ENCODE data around the gene LMAN2L. TPM values are rescaled to one million over a fixed set of nuclear protein-coding genes. Genes with fewer than 3 reads are reported as not detected.

The LMAN2L gene
- total and polyA plus RNA-seq, 12 donors: 12.3 to 36.8 (median 15.8) TPM

DNA sequence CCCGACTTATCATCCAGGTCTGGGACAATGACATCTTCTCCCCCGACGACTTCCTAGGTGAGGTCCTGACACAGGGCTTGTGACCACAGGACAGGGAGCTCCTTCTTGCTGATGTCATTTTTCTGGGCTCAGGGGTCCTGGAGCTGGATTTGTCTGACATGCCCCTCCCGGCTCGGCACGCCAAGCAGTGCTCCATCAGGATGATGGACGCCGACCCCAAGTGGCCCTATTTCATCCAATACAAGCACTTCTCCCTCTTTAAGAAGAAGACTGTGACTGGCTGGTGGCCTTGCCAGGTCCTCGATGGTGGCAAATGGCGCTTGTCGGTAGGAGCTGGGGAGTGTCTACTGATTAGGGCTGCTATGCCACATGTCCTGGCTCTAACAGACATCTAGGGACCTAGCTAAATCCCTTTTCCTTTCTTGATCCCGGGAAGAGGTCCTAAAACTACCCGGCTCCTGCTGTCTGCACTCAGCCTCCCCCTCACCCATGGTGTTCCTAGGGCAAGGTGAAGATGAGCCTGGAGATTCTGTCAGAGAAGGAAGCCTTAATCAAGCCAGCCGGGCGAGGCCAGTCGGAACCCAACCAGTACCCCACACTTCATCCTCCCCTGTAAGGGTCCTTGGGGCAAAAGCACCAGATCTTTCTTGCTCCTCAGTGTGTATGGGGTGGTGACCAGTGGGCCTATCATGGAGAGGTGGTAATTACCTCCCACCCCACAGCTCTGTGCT, 36.7 kb downstream of the LMAN2L start:
- Histone ChIP-seq H3K27me3 (no peaks in the 10 kb centered on the region), H3K4me1 (replicated peaks in 1 of 2) (no peaks in the 10 kb centered on the region), H3K36me3 (replicated peaks in 1 of 2) (peaks cover 0 to 32% of the 10 kb centered on the region in 2 donors), H3K4me3 (no peak overlapping the region), H3K27ac (no peak overlapping the region), H3K9me3 (replicated peaks in 1 of 3) (no peaks in the 10 kb centered on the region)
- no peak for DNase-seq
- 96 to 98% (median 97%) methylated on average over 11 to 16 of the region's 16 CpGs for WGBS, 4 donors
- intact Hi-C loops (cut with DNase I): no loop called here
- no peak for TF ChIP-seq POLR2A (IDR thresholded peaks at IDR 0.05)
- TF ChIP-seq, protein P1, sequence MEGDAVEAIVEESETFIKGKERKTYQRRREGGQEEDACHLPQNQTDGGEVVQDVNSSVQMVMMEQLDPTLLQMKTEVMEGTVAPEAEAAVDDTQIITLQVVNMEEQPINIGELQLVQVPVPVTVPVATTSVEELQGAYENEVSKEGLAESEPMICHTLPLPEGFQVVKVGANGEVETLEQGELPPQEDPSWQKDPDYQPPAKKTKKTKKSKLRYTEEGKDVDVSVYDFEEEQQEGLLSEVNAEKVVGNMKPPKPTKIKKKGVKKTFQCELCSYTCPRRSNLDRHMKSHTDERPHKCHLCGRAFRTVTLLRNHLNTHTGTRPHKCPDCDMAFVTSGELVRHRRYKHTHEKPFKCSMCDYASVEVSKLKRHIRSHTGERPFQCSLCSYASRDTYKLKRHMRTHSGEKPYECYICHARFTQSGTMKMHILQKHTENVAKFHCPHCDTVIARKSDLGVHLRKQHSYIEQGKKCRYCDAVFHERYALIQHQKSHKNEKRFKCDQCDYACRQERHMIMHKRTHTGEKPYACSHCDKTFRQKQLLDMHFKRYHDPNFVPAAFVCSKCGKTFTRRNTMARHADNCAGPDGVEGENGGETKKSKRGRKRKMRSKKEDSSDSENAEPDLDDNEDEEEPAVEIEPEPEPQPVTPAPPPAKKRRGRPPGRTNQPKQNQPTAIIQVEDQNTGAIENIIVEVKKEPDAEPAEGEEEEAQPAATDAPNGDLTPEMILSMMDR (IDR thresholded peaks at IDR 0.05): no peak

DNA sequence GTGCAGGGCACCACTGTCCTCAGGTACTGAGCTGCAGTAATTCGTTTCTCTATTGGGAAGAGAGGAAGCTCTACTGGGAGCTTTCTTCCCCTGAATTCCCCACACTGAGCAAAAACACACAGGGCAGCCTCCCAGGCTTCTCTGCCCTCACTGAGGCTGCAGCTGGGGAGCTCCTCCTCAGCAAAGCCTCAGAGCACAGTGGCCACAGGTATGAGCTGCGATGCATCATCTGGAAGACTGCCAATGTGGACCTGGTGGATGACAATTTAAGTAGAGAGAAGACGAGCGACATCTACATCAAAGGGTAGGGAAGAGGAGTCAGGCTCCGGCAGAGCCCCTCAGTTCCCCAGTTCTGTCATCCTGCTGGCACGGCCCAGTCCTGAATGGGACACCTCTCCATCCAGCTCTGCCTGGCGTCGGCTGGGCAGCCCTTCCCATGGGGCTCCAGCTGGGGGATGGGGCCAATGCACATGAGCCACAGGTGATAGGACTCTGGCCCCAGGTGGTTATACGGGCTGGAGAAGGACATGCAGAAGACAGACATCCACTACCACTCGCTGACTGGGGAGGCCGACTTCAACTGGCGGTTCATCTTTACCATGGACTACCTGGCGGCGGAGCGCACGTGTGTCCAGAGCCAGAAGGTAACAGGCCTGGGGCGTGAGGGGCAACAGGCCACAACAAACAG, 37.6 kb downstream of the LMAN2L start:
- Histone ChIP-seq H3K36me3 (replicated peaks in 1 of 2) (peaks cover 0 to 22% of the 10 kb centered on the region in 2 donors), H3K4me1 (replicated peaks in 1 of 2) (no peaks in the 10 kb centered on the region), H3K9me3 (replicated peaks in 1 of 3) (no peaks in the 10 kb centered on the region), H3K27ac (no peak overlapping the region), H3K4me3 (no peak overlapping the region), H3K27me3 (no peaks in the 10 kb centered on the region)
- no peak for TF ChIP-seq POLR2A (IDR thresholded peaks at IDR 0.05)
- TF ChIP-seq, protein P1 (IDR thresholded peaks at IDR 0.05): no peak
- intact Hi-C loops (cut with DNase I): no loop called here
- DNase-seq: no peak
- WGBS, 4 donors: 86 to 92% (median 90%) methylated on average over 8 to 17 of the region's 17 CpGs

DNA sequence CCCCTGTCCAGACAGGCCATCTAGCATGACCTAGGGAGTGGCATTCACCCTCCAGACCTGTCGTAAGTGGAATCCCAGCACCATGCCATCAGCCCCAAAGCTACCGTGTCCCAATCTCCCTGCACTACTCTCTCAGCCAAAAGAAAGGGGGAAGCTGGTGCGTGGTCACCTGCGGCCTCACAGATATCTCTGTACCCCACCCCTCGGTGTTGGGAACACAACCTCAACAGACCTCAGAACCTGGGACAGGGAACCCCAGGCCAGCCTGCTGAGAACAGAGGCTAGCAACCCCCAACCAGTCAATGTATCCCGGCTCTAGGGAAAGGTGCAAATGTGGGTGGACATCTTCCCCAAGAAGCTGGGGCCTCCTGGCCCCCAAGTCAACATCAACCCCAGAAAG, 38.2 kb downstream of the LMAN2L start:
- no peaks in the 10 kb centered on the region for H3K9me3 ChIP-seq (replicated peaks in 1 of 3)
- H3K36me3 ChIP-seq (replicated peaks in 1 of 2): peaks cover 0 to 16% of the 10 kb centered on the region in 2 donors
- intact Hi-C loops (cut with DNase I): no loop called here
- TF ChIP-seq, protein P1 (IDR thresholded peaks at IDR 0.05): no peak
- no peak for TF ChIP-seq POLR2A (IDR thresholded peaks at IDR 0.05)
- no peak overlapping the region for H3K4me3 ChIP-seq
- 90 to 96% (median 95%) methylated on average over 5 to 6 of the region's 6 CpGs for WGBS, 4 donors
- H3K27ac ChIP-seq: no peak overlapping the region
- H3K27me3 ChIP-seq: no peaks in the 10 kb centered on the region
- H3K4me1 ChIP-seq (replicated peaks in 1 of 2): no peaks in the 10 kb centered on the region
- DNase-seq: no peak

DNA sequence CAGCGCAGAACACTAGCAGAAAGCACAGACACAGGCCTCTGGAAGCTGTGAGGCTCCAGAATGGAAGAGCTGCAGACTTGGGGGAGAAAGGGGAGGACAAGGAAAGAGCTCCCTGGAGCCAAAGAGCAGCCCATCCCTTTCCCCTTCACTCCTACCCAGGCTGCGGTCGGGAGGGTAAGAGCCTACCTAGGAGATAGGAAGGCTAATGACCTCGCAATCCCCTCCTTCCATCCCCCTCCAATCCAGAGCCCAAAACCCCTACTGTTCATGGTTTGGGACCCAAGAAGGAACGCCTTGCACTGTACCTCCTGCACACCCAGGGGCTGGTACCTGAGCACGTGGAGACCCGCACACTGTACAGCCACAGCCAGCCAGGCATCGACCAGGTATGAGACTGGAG, 39.8 kb downstream of the LMAN2L start:
- no peak for DNase-seq

More for the DNA sequence above, 39.8 kb downstream of the LMAN2L start:
- WGBS, 4 donors: 93 to 98% (median 98%) methylated on average over 6 to 8 of the region's 8 CpGs
- H3K36me3 ChIP-seq (replicated peaks in 1 of 2): peaks cover 0 to under 1% of the 10 kb centered on the region in 2 donors
- H3K4me1 ChIP-seq (replicated peaks in 1 of 2): no peaks in the 10 kb centered on the region
- H3K9me3 ChIP-seq (replicated peaks in 1 of 3): no peaks in the 10 kb centered on the region
- H3K27ac ChIP-seq: no peak overlapping the region
- intact Hi-C loops (cut with DNase I): no loop called here
- no peaks in the 10 kb centered on the region for H3K27me3 ChIP-seq
- TF ChIP-seq POLR2A (IDR thresholded peaks at IDR 0.05): no peak
- TF ChIP-seq, protein P1 (IDR thresholded peaks at IDR 0.05): no peak
- H3K4me3 ChIP-seq: no peak overlapping the region
